GM20431 (cell line): ENCODE results near the gene ATP5F1E.

Source experiments
- in situ Hi-C: fragments of 300-500 bp; cut with MseI, MboI; formaldehyde crosslinking; loops from one replicate; pipeline ENCODE4 v1.15.0; 2020; ENCODE audit warnings: low sequenced_read_pairs; ENCODE audit not compliant: unreplicated experiment

Gene ATP5F1E

GRCh38 chr20:59032023-59032712 lies at the start of gene ATP5F1E:
TSS of gene ATP5F1E (minus strand) at chr20:59032335. CDS start at chr20:59032251, 84 bp downstream.
- in situ Hi-C loops, result no loop called here

GRCh38 chr20:59081036-59081435 lies 48.9 kb upstream of the ATP5F1E start:
- in situ Hi-C loops, result loop anchor here (10.0 to 25.0 kb wide), 2 partner anchors 134 to 219 kb away; partner anchors contain the start of genes GNAS and GNAS-AS1

GRCh38 chr20:59078231-59078630 lies 46.1 kb upstream of the ATP5F1E start:
- in situ Hi-C loops, result loop anchor here (25.0 kb wide), 1 partner anchor 216 kb away; the partner anchor contains the start of genes GNAS and GNAS-AS1

GRCh38 chr20:59077705-59078104 lies 45.6 kb upstream of the ATP5F1E start:
- in situ Hi-C loops, result loop anchor here (25.0 kb wide), 1 partner anchor 215 kb away; the partner anchor contains the start of genes GNAS and GNAS-AS1

- in situ Hi-C loops, result loop anchor here (25.0 kb wide), 1 partner anchor 214 kb away; the partner anchor contains the start of genes GNAS and GNAS-AS1
Observed at GRCh38 chr20:59075934-59076508, 43.9 kb upstream of the ATP5F1E start.

GRCh38 chr20:59074456-59074855 lies 42.3 kb upstream of the ATP5F1E start:
- in situ Hi-C loops, result no loop called here

- in situ Hi-C loops, result no loop called here
Observed at GRCh38 chr20:59073582-59073981, 41.4 kb upstream of the ATP5F1E start.

- in situ Hi-C loops, result no loop called here
Observed at GRCh38 chr20:59071216-59071615, 39.1 kb upstream of the ATP5F1E start.

GRCh38 chr20:59069026-59069425 lies 36.9 kb upstream of the ATP5F1E start:
- in situ Hi-C loops, result no loop called here

- in situ Hi-C loops, result no loop called here
Observed at GRCh38 chr20:59068534-59068933, 36.4 kb upstream of the ATP5F1E start.

- in situ Hi-C loops, result no loop called here
Observed at GRCh38 chr20:59064214-59064722, 32.1 kb upstream of the ATP5F1E start.

GRCh38 chr20:59063358-59064213 lies 31.5 kb upstream of the ATP5F1E start:
- in situ Hi-C loops, result no loop called here

- in situ Hi-C loops, result no loop called here
Observed at GRCh38 chr20:59062081-59062480, 29.9 kb upstream of the ATP5F1E start.

GRCh38 chr20:59055302-59055701 lies 23.2 kb upstream of the ATP5F1E start:
- in situ Hi-C loops, result no loop called here

- in situ Hi-C loops, result no loop called here
Observed at GRCh38 chr20:59051666-59052185, 19.6 kb upstream of the ATP5F1E start.

GRCh38 chr20:59050437-59050836 lies 18.3 kb upstream of the ATP5F1E start:
- in situ Hi-C loops, result no loop called here

GRCh38 chr20:59048681-59049030 lies 16.5 kb upstream of the ATP5F1E start:
- in situ Hi-C loops, result no loop called here

- in situ Hi-C loops, result no loop called here
Observed at GRCh38 chr20:59047938-59048680, 16.0 kb upstream of the ATP5F1E start.

GRCh38 chr20:59046862-59047261 lies 14.7 kb upstream of the ATP5F1E start:
- in situ Hi-C loops, result no loop called here

GRCh38 chr20:59044796-59045195 lies 12.7 kb upstream of the ATP5F1E start:
- in situ Hi-C loops, result no loop called here
